ENCODE measurements around the gene IL16.

- no peak for TF ChIP-seq CTCF (IDR thresholded peaks at IDR 0.05; ENCODE audit: poor library complexity, severe bottlenecking)
- TF ChIP-seq TAF1 (IDR thresholded peaks at IDR 0.05; ENCODE audit: low read depth), result no peak
- no peak for TF ChIP-seq EZH2 (IDR thresholded peaks at IDR 0.05; ENCODE audit: borderline replicate concordance, insufficient read depth, low read length, poor library complexity, severe bottlenecking)
- no peak for TF ChIP-seq POLR2AphosphoS5 (IDR thresholded peaks at IDR 0.05)
Measured at GRCh38 chr15:81285461-81285860, 88.8 kb downstream of the IL16 start.

All from neural cell (in vitro differentiated cells).